H9 (cell line): ENCODE measurements around the gene LYPD6. TPM values are rescaled to one million over a fixed set of nuclear protein-coding genes. Genes with fewer than 3 reads are reported as not detected.

Source experiments
- DNase-seq: peaks from one replicate; pipeline ENCODE4 v3.0.0-alpha.2; 2017
- H2AFZ ChIP-seq: one replicate; pipeline ENCODE4 v1.6.1; 2013; ENCODE audit warnings: mild to moderate bottlenecking, low read length, control low read depth, moderate library complexity
- H2AK5ac ChIP-seq: 2 replicates; pipeline ENCODE4 v1.6.1; 2013; ENCODE audit warnings: low read length, control low read depth, mixed read lengths; ENCODE audit not compliant: insufficient read length
- H2BK120ac ChIP-seq: one replicate; pipeline ENCODE4 v1.6.1; 2013; ENCODE audit warnings: low read depth, mild to moderate bottlenecking, low read length, control low read depth, inconsistent platforms; ENCODE audit not compliant: poor library complexity, severe bottlenecking
- H2BK12ac ChIP-seq: 2 replicates; pipeline ENCODE4 v1.6.1; 2013; ENCODE audit warnings: low read length, control low read depth, mixed read lengths, low read depth; ENCODE audit not compliant: insufficient read length
- H2BK15ac ChIP-seq: 2 replicates; pipeline ENCODE4 v1.6.1; 2013; ENCODE audit warnings: low read depth, low read length, control low read depth
- H2BK20ac ChIP-seq: one replicate; pipeline ENCODE4 v1.6.1; 2013; ENCODE audit warnings: low read depth, mild to moderate bottlenecking, low read length, control low read depth, inconsistent platforms; ENCODE audit not compliant: poor library complexity, severe bottlenecking
- H2BK5ac ChIP-seq: 2 replicates; pipeline ENCODE4 v1.6.1; 2013; ENCODE audit warnings: low read length, control low read depth, mixed read lengths; ENCODE audit not compliant: insufficient read length
- H3K14ac ChIP-seq: 2 replicates; pipeline ENCODE4 v1.6.1; 2013; ENCODE audit warnings: low read length, control low read depth; ENCODE audit not compliant: insufficient read depth
- H3K18ac ChIP-seq: 2 replicates; pipeline ENCODE4 v1.6.1; 2013; ENCODE audit warnings: low read depth, mild to moderate bottlenecking, mixed read lengths, low read length, control low read depth; ENCODE audit not compliant: insufficient read length
- H3K23ac ChIP-seq: 2 replicates; pipeline ENCODE4 v1.6.1; 2013; ENCODE audit warnings: low read length, control low read depth, mixed read lengths, low read depth; ENCODE audit not compliant: insufficient read length
- H3K23me2 ChIP-seq: 2 replicates; pipeline ENCODE4 v1.6.1; 2013; ENCODE audit warnings: low read depth, mild to moderate bottlenecking, mixed read lengths, low read length, control low read depth; ENCODE audit not compliant: insufficient read length, poor library complexity, severe bottlenecking
- H3K27ac ChIP-seq: 2 replicates; pipeline ENCODE4 v1.5.1; 2013; ENCODE audit warnings: low read length, control low read depth, mixed read lengths, low read depth; ENCODE audit not compliant: insufficient read length
- H3K27me3 ChIP-seq: 2 replicates; pipeline ENCODE4 v1.6.1; 2013; ENCODE audit warnings: low read length, control low read depth, inconsistent platforms; ENCODE audit not compliant: insufficient read depth
- H3K4ac ChIP-seq: 2 replicates; pipeline ENCODE4 v1.6.1; 2013; ENCODE audit warnings: low read depth, mild to moderate bottlenecking, control low read depth, inconsistent platforms, low read length, moderate library complexity
- H3K4me1 ChIP-seq: 2 replicates; pipeline ENCODE4 v1.6.1; 2013; ENCODE audit warnings: low read length, control low read depth, inconsistent platforms; ENCODE audit not compliant: insufficient read depth
- H3K4me2 ChIP-seq: 2 replicates; pipeline ENCODE4 v1.6.1; 2013; ENCODE audit warnings: low read length, control low read depth, mixed read lengths; ENCODE audit not compliant: insufficient read length, insufficient read depth
- H3K56ac ChIP-seq: 2 replicates; pipeline ENCODE4 v1.6.1; 2013; ENCODE audit warnings: low read depth, mild to moderate bottlenecking, mixed read lengths, low read length, control low read depth; ENCODE audit not compliant: insufficient read length
- H3K79me1 ChIP-seq: 2 replicates; pipeline ENCODE4 v1.6.1; 2013; ENCODE audit warnings: low read depth, mild to moderate bottlenecking, moderate library complexity, low read length, control low read depth, inconsistent platforms; ENCODE audit not compliant: insufficient read depth, poor library complexity, severe bottlenecking
- H3K79me2 ChIP-seq: 2 replicates; pipeline ENCODE4 v1.6.1; 2013; ENCODE audit warnings: low read length, control low read depth, inconsistent platforms; ENCODE audit not compliant: insufficient read depth
- H3K9ac ChIP-seq: 2 replicates; pipeline ENCODE4 v1.6.1; 2013; ENCODE audit warnings: low read length, control low read depth, mixed read lengths; ENCODE audit not compliant: insufficient read length; ENCODE audit errors: extremely low read depth
- H3K9me3 ChIP-seq: one replicate; pipeline ENCODE4 v1.6.1; 2013; ENCODE audit warnings: low read depth, low read length, inconsistent platforms; ENCODE audit not compliant: control insufficient read depth
- H3T11ph ChIP-seq: one replicate; pipeline ENCODE4 v1.6.1; 2013; ENCODE audit warnings: mild to moderate bottlenecking, low read length, control low read depth, inconsistent platforms
- H4K20me1 ChIP-seq: one replicate; pipeline ENCODE4 v1.6.1; 2013; ENCODE audit not compliant: control insufficient read depth, insufficient read length, insufficient read depth
- H4K5ac ChIP-seq: 2 replicates; pipeline ENCODE4 v1.6.1; 2013; ENCODE audit warnings: low read depth, mild to moderate bottlenecking, mixed read lengths, low read length, control low read depth; ENCODE audit not compliant: insufficient read length
- H4K8ac ChIP-seq: replicated peaks from 2 replicates; pipeline ENCODE4 v1.6.1; 2013; ENCODE audit warnings: low read length, control low read depth, mixed read lengths, low read depth; ENCODE audit not compliant: insufficient read length
- H4K91ac ChIP-seq: 2 replicates; pipeline ENCODE4 v1.6.1; 2013; ENCODE audit warnings: low read depth, mild to moderate bottlenecking, moderate library complexity, mixed read lengths, low read length, control low read depth; ENCODE audit not compliant: insufficient read length
- H3K27ac Mint-ChIP-seq, 3 experiments: 2 replicates in 2 of 3; 3 replicates in 1 of 3; pipeline ENCODE4 v1.8.0; 2020 to 2021; ENCODE audit warnings: mixed read lengths in 3 of 3, mild to moderate bottlenecking in 1 of 3, moderate library complexity in 1 of 3
- H3K27me3 Mint-ChIP-seq: 2 replicates; pipeline ENCODE4 v1.8.0; 2021; ENCODE audit warnings: low read depth, mild to moderate bottlenecking, moderate library complexity, mixed read lengths
- H3K36me3 Mint-ChIP-seq, 3 experiments: 2 replicates in 2 of 3; 3 replicates in 1 of 3; pipeline ENCODE4 v1.8.0; 2020 to 2021; ENCODE audit warnings: low read depth in 3 of 3, mixed read lengths in 3 of 3; ENCODE audit not compliant: insufficient read depth in 1 of 3
- H3K4me1 Mint-ChIP-seq, 2 experiments: 2 replicates each; pipeline ENCODE4 v1.8.0; 2020; ENCODE audit warnings: mixed read lengths in 2 of 2
- H3K4me3 Mint-ChIP-seq, 2 experiments: 2 replicates in 1 of 2; 3 replicates in 1 of 2; pipeline ENCODE4 v1.8.0; 2020 to 2021; ENCODE audit warnings: mild to moderate bottlenecking in 2 of 2, mixed read lengths in 2 of 2, moderate library complexity in 1 of 2
- H3K9me3 Mint-ChIP-seq, 2 experiments: 2 replicates in 1 of 2; 3 replicates in 1 of 2; pipeline ENCODE4 v1.8.0; 2020; ENCODE audit warnings: mild to moderate bottlenecking in 2 of 2, mixed read lengths in 2 of 2, moderate library complexity in 1 of 2
- WGBS: extraction: QIAGEN DNeasy Blood & Tissue Kit; methylation state at CpG from one replicate; pipeline ENCODE4 v1.1.7; 2013; ENCODE audit warnings: missing lambda C conversion rate, low lambda C conversion rate, mixed read lengths; ENCODE audit not compliant: insufficient read length; ENCODE audit errors: extremely low coverage; 5-methylcytosine and 5-hydroxymethylcytosine counted together
- total RNA-seq: library from RNA; stranded (reverse); gene quantifications from 2 replicates; pipeline ENCODE4 v1.2.1, GENCODE V29; 2021
- TF ChIP-seq, protein P1 (sequence below): fragments of 200-600 bp; sonication (generic); conservative IDR thresholded peaks from 3 replicates; pipeline ENCODE4 v1.8.0; 2021; ENCODE audit warnings: antibody characterized with exemption, mild to moderate bottlenecking

LYPD6 gene
- total RNA-seq, 1 experiment from 2014 or later = 3.0 TPM

DNA sequence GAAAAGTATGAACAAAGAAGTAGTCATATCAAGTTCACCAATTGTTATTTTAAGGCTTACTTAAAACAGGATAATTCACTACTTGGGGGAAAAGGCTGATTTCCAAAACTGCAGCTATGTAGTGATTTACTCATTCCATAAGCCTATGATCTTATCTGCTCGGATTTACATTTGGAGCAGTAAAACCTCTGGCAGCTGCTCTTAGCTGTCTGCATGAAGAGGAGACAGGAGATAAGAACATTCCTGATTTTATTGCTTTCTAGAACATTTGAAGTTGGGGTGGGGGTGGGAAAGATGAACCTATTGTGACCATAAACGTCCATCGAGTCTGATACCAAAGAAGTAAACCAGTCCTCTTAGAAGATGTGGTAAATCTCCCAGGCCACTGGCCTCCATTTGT lies 136.2 kb downstream of the LYPD6 start:
- no peak overlapping the region for H3K9ac ChIP-seq
- no peak overlapping the region for H3K4me3 Mint-ChIP-seq
- H4K20me1 ChIP-seq = no peaks in the 10 kb centered on the region
- no peaks in the 10 kb centered on the region for H3K4me1 ChIP-seq
- no peaks in the 10 kb centered on the region for H3K79me2 ChIP-seq
- H3K23ac ChIP-seq = no peak overlapping the region
- H2AK5ac ChIP-seq = no peak overlapping the region
- H3K27me3 ChIP-seq = no peaks in the 10 kb centered on the region
- H4K91ac ChIP-seq = no peak overlapping the region
- H3K18ac ChIP-seq = no peak overlapping the region
- no peaks in the 10 kb centered on the region for H3K9me3 ChIP-seq
- H4K5ac ChIP-seq = no peak overlapping the region
- WGBS = no CpG with 5 or more reads among the region's 3 CpGs
- H3K4me2 ChIP-seq = no peak overlapping the region
- no peak overlapping the region for H3T11ph ChIP-seq
- H3K27ac ChIP-seq = no peak overlapping the region
- H3K9me3 Mint-ChIP-seq = peaks cover 4 to 6% of the 10 kb centered on the region in 2 experiments; a peak in 3 of 5 replicates
- peaks cover 0 to 3% (median 2%) of the 10 kb centered on the region in 3 experiments; a peak in 3 of 7 replicates for H3K36me3 Mint-ChIP-seq
- H2BK5ac ChIP-seq = no peak overlapping the region
- H2AFZ ChIP-seq = no peak overlapping the region
- H2BK15ac ChIP-seq = no peak overlapping the region
- no peak overlapping the region for H3K4ac ChIP-seq
- no peak overlapping the region for H2BK12ac ChIP-seq
- no peak overlapping the region for H2BK120ac ChIP-seq
- no peak for DNase-seq
- H3K4me1 Mint-ChIP-seq = no peaks in the 10 kb centered on the region
- H3K27me3 Mint-ChIP-seq = no peaks in the 10 kb centered on the region
- no peak overlapping the region for H3K27ac Mint-ChIP-seq
- no peak overlapping the region for H2BK20ac ChIP-seq
- H3K23me2 ChIP-seq = no peaks in the 10 kb centered on the region
- H4K8ac ChIP-seq = no peak overlapping the region
- TF ChIP-seq, protein P1, sequence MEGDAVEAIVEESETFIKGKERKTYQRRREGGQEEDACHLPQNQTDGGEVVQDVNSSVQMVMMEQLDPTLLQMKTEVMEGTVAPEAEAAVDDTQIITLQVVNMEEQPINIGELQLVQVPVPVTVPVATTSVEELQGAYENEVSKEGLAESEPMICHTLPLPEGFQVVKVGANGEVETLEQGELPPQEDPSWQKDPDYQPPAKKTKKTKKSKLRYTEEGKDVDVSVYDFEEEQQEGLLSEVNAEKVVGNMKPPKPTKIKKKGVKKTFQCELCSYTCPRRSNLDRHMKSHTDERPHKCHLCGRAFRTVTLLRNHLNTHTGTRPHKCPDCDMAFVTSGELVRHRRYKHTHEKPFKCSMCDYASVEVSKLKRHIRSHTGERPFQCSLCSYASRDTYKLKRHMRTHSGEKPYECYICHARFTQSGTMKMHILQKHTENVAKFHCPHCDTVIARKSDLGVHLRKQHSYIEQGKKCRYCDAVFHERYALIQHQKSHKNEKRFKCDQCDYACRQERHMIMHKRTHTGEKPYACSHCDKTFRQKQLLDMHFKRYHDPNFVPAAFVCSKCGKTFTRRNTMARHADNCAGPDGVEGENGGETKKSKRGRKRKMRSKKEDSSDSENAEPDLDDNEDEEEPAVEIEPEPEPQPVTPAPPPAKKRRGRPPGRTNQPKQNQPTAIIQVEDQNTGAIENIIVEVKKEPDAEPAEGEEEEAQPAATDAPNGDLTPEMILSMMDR = no peak
- no peak overlapping the region for H3K14ac ChIP-seq
- no peaks in the 10 kb centered on the region for H3K79me1 ChIP-seq
- H3K56ac ChIP-seq = no peak overlapping the region
